GM21529 (cell line): Measurements from ENCODE around the gene KY.

Source experiments
- ATAC-seq: cut with Tn5 transposase; IDR thresholded peaks from one replicate; pipeline ENCODE4 v1.9.1; 2021; ENCODE audit not compliant: unreplicated experiment

The KY gene

DNA sequence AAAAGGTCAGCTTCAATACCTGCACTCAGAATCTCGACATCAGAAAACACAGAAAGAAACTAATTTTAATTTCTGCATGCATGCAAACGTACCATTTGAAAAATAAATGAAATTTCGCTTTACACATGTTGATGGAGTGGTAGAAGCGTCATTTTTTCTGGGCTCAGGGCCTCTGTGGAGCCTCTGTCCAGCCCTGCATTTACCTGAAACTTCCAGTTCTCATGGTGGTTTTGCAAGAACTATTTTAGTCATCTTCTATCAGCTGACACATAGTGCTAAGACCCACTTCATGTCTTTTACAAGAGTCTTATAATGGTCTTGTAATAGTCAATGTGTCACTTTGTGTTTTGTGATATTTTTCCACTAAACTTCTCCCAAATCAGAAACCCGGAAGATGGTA is 5.3 kb downstream of the KY start:
- no peak for ATAC-seq

DNA sequence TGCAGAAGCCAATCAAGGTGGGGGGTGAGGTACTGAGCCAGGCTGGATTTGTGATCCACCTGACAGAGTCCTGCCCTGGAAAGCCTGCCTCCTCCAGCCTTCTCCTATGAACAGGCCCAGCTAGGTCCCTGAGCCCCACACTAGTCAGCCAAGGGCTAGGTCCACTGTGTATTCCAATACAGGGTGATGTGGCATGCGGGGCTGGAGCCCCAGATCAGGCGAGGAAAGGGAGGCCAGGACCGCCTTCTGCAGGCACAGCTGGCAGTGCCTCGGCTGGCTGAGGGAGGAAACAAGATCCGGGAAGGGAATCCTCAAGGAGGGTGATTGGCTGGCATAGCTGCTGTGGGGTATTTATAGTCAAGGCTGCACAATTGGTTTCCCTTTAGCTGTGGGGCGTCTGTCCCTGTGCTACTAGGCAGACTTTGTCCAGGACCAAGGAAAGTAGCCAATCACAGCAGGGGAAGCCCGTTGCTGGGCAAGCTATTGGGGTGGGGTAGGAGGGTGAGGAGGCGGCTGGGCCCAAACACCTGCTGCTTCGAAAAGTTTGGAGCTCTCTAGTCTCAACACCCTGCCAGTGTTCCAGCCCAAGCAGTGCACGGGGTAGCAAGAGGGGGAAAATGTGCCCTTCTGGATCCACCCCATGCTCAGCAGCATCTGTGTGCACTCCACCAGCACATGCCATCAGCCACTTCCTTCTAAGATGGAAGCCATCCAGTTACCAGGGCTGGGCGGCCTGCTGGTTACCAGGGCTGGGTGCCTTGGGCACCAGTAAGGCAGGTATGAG is 5.9 kb downstream of the KY start:
- ATAC-seq: no peak

DNA sequence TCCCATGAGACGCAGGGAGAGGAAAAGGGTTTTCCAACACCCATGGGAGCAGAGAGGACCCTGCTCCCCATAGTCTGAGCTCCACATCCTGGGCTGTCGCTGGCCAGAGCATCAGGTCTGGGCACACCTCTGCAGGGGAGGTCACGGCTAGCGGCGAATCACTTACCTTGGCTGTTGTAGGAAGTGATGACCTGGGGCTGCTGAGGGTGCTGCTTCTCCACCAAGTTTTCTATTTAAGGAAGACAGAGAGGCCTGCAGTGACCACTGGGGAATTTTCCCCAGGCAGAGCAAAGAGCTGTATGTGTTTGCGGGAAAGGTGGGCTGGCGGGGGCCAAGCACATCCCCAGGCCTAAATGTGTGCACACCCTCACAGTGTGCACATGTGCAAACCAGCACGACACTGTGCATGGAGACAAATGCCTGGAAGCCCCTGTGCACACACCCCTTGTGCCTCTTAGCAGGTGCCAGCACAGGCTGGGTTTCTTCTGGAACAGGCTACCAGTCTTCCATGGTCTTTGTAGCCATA is 7.6 kb downstream of the KY start:
- no peak for ATAC-seq

- ATAC-seq: no peak
These were observed 8.2 kb downstream of the KY start for GRCh38 chr3:134642445-134643149.

DNA sequence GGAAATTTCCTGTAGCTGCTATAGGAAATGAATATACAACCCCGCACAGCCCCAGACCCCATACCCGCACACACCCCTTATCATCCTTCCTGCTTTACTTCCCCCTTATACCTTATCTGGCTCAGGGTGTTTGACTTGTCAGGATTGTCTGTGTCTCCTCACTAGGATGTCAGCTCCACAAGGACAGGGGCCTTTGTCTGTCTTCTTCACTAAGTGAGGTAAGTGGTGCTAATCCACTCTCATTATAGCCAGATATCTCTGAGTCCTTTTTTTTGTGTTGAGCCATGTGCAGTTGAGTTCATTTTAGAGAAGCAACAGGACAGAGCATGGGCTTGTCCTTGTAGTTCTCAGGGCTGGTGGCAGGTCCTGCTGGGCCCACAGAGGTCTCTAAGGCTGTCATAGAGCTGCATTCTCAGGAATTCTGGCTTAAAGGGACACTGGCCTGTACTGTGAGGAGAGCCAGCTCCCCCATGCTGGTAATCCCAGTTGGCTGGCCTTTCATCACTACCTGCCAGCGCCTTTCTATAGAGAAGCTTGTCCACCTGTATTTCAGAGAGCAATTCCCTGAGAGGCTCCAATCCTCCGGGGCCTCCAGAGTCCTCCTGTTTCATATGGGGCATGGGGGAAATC is 9.0 kb downstream of the KY start:
- no peak for ATAC-seq

DNA sequence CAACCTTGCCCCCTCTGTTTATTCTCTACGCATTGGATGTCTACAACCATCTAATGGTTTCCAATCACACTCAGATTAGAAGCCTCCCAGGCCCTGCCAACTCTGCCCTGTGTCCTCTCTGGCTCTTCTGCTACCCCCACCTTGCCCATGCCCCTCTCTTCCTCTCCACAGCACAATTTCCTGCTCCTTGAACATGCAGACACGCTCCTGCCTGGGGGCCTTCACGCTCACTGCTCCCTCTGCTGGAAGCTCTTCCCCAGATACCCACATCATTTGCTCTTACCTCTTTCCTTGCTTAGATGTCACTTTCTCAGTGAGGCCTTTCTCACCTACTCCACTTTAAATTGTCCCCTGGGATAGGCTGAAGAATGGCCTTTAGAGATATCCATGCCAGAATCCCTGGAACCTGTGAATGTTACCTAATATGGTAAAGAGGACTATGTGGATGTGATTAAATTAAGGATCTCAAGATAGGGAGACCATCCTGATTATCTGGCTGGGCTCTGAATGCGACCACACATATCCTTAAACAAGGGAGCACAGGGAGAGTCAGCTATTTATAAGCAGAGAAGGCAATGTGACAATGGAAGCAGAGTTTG is 9.9 kb downstream of the KY start:
- no peak for ATAC-seq

DNA sequence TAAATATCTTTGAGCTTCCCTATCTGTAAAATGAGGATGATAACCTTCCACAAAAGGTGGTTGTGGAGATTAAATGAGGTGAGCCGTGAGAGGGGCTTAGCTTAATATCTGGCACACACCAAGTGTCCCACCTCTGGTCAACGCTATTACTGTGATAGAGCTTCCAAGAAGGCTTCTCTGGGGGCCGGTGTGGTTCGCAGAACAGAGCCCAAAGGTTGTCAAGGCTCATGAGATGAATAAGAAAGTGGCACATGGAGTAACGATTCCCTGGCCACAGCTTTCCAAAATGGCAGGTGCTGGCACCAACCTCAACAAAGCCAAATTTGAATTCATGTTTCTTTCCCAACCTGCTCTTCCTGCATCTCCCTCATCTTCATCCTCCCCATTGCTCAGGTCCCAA is 10.4 kb downstream of the KY start:
- no peak for ATAC-seq

- no peak for ATAC-seq
These were observed 12.3 kb downstream of the KY start for GRCh38 chr3:134638385-134639030.

GRCh38 chr3:134636406-134636805 is 14.4 kb downstream of the KY start:
- ATAC-seq: no peak

DNA sequence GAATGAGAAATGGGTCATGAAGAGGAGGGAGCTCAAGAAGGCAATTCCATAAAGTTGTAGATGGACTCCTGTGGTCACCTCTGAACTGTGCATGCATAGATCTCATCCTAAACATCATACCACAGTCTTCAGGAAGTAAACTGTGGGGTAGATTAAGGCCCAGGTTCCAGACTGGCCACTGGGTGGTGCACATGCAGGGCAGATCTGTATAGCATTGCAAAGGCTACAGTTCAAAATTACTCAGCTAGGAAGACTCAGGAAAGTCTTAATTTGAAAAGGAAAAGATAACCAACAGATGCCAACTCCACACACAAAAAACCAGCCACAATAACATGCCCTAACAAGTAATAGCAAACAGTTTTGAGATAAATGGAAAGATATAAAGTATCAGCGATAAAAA is 20.3 kb downstream of the KY start:
- no peak for ATAC-seq

DNA sequence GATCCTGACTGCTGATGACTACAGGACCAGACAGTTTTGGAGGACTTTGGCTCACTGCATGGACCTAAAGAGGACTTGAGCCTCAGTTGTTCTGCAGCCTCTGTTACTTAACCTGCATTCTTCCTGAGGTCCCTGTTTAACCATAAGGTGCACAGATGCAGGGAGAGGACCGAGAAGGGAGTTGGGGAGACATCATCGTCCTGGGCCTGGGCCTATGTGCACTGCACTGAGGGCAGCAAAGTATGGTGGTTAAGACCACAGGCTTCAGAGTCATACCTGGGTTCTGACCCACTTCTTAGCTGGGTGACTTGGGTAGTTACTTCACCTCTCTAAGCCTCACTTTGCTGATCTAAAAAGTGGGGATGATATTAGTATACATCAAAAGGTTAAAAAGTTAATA is 21.9 kb downstream of the KY start:
- no peak for ATAC-seq

- no peak for ATAC-seq
These were observed 23.0 kb downstream of the KY start for GRCh38 chr3:134627831-134628230.

GRCh38 chr3:134625885-134626741 is 24.7 kb downstream of the KY start:
- no peak for ATAC-seq

GRCh38 chr3:134625462-134625861 is 25.4 kb downstream of the KY start:
- ATAC-seq: no peak

GRCh38 chr3:134624537-134625287 is 26.1 kb downstream of the KY start:
- ATAC-seq: no peak

DNA sequence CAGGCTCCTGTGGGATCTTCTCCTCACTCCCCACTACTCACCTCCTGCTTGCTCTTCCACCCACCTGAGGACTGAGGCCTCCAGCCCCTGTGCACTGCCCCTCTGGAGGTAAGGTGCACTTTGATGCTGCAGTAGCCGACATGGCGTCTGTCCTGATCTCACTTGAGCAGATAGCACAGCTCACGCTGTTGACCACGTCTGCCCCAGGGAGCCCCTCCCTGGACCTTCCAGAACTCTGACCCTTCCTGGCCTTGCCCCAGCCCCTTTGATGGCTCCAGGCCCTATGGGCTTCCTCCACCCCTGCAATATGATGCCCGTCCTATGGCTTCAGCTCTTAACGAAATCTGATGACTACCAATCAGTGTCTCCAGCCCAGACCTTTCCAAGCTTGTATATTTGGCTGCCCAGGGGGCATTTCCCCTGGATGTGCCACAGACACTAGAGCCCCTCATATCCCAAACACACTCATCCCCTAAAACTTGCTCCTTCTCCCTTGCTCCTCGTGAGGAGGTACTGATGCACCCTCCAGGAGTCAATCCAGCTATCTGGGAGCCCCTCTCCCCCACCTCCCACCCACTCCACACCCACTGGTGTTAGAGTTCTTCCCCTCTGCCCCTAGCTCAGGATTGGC is 27.1 kb downstream of the KY start:
- no peak for ATAC-seq

GRCh38 chr3:134622806-134623365 is 27.9 kb downstream of the KY start:
- no peak for ATAC-seq

DNA sequence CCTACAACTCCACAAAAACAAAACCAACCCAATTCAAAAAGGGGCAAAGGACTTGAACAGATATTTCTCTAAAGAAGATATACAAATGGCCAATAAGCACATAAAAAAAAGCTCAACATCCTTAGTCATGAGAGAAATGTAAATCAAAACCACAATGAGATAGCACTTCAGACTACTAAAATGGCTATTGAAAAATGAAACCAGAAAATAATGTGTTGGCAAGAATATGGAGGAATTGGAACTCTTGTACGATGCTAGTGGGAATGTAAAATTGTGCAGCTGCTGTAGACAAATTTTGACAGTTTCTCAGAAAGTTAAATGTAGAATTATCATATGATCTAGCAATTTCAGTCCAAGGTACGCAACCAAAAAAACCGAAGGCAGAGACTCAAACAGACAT is 29.0 kb downstream of the KY start:
- no peak for ATAC-seq
